Gastrocnemius medialis (tissue), 4 donors: ENCODE data around the gene VAV2.

Source experiments
- POLR2A ChIP-seq, 2 donors: fragments of 450-650 bp; IDR thresholded peaks; one replicate each; pipeline ENCODE4 v1.6.1; 2017; ENCODE audit warnings: antibody characterized with exemption in 2 of 2, mild to moderate bottlenecking in 2 of 2, moderate library complexity in 2 of 2
- TF ChIP-seq, protein P1 (sequence below), 5 experiments: fragments of 450-650 bp in 3 of 5; fragments of 200-600 bp in 2 of 5; sonication (generic) in 2 of 5; IDR thresholded peaks in 4 of 5; conservative IDR thresholded peaks in 1 of 5; 1 replicate in 4 of 5; 2 replicates in 1 of 5; pipeline ENCODE4 v1.5.1; 2016 to 2019; ENCODE audit warnings: antibody characterized with exemption in 5 of 5, mild to moderate bottlenecking in 3 of 5, moderate library complexity in 3 of 5

DNA sequence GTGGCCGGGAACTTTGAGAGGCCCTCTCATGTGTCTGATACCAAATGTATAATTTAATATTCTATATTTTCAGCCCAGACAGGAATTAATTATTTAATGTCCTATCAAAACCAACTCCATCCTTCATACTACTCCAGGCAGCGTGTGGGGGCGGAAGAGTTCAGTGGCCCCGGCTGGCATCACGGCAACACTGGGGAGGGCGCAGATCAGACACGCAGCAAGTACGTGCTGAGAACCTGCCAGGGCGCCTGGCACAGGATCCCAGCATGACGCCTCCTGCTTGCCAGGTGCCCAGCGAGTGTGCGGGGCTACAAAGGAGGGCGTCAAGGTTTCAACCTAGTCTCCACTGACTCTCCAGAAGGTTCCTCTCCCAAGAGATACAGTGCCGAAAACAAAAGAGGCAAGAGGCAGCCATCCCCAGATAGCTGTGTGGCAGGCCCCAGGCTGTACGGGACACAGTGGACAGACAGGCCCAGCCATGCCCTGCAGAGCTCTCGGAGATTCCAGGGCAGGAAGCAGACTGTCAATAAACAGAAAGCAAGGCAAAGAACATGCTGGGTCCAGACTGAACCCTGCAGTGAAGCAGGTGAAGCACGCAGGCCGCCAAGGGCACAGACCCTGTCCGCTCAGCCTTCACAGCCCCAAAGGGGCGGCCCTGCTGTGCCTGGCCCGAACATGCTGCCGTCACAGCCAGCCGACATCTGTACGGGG is 110.3 kb downstream of the VAV2 start:
- TF ChIP-seq POLR2A (IDR thresholded peaks at IDR 0.05) = no peak
- TF ChIP-seq, protein P1, sequence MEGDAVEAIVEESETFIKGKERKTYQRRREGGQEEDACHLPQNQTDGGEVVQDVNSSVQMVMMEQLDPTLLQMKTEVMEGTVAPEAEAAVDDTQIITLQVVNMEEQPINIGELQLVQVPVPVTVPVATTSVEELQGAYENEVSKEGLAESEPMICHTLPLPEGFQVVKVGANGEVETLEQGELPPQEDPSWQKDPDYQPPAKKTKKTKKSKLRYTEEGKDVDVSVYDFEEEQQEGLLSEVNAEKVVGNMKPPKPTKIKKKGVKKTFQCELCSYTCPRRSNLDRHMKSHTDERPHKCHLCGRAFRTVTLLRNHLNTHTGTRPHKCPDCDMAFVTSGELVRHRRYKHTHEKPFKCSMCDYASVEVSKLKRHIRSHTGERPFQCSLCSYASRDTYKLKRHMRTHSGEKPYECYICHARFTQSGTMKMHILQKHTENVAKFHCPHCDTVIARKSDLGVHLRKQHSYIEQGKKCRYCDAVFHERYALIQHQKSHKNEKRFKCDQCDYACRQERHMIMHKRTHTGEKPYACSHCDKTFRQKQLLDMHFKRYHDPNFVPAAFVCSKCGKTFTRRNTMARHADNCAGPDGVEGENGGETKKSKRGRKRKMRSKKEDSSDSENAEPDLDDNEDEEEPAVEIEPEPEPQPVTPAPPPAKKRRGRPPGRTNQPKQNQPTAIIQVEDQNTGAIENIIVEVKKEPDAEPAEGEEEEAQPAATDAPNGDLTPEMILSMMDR (IDR thresholded peaks at IDR 0.05 in 4 of 5, conservative IDR thresholded peaks at IDR 0.05 in 1 of 5) = no peak
